ENCODE results near the gene WDFY3.

- TF ChIP-seq CTCF (IDR thresholded peaks at IDR 0.05; ENCODE audit: insufficient read depth, low read length, poor library complexity, severe bottlenecking) (no peak), EZH2phosphoT487 (conservative IDR thresholded peaks at IDR 0.05; ENCODE audit: low read length) (no peak)
Observed at GRCh38 chr4:84699001-84699671, 267.4 kb downstream of the WDFY3 start.

Data from SU-DHL-6 (cell line).